K562 (cell line): ENCODE data around the gene CTNNA3. TPM values are rescaled to one million over a fixed set of nuclear protein-coding genes. Genes with fewer than 3 reads are reported as not detected.

ENCODE experiments used
- ATAC-seq: fragments of 200-7000 bp; cut with Tn5 transposase; 3 replicates; pipeline ENCODE4 v1.9.1; 2020; ENCODE audit warnings: moderate library complexity
- BruUV-seq: library from RNA; stranded (reverse); fragments of 400-500 nt; replicated peaks from 2 replicates; lab custom pipeline; 2021; lab: Mats Ljungman, UMichigan
- CTCF ChIA-PET: fragments of 300-600 bp; formaldehyde crosslinking; extraction: SDS; loops from one replicate; lab custom pipeline; 2021; ENCODE audit warnings: low intra/inter-chr PET ratio; lab: Yijun Ruan, JAX
- POLR2A ChIA-PET: fragments of 300-600, 350-650 bp; sonication (Branson Sonifier 250); formaldehyde crosslinking; extraction: SDS; loops from one replicate; lab custom pipeline; 2021; ENCODE audit warnings: antibody characterized with exemption, inconsistent platforms; lab: Yijun Ruan, JAX
- DNase-seq, 4 experiments: peaks; one replicate each; pipeline versions ENCODE4 v3.0.0 to v3.0.0-alpha.2; 2011 to 2018; ENCODE audit warnings: low spot score in 3 of 4, mixed read lengths in 3 of 4; ENCODE audit errors: extremely low read depth in 1 of 4
- FAIRE-seq: peaks from 2 replicates; lab custom pipeline; 2011; peaks lifted over from hg19 to GRCh38; lab: Jason Lieb, UNC
- H2AFZ ChIP-seq: 2 replicates; pipeline ENCODE4 v1.6.0; 2011; ENCODE audit warnings: low read depth, low read length, control low read depth, inconsistent platforms
- H3K27ac ChIP-seq: fragments of 200-600 bp; 3 replicates; pipeline ENCODE4 v1.8.0; 2011; ENCODE audit warnings: low read depth, mild to moderate bottlenecking, control low read depth, inconsistent platforms, low read length, moderate library complexity, mixed read lengths; ENCODE audit errors: extremely low read depth
- H3K27me3 ChIP-seq, 2 experiments: fragments of 300-600 bp in 1 of 2; 2 replicates in 1 of 2; 3 replicates in 1 of 2; pipeline versions ENCODE4 v1.6.0 to v1.8.0; 2011; ENCODE audit warnings: inconsistent platforms in 2 of 2, low read length in 2 of 2, mild to moderate bottlenecking in 1 of 2, mixed read lengths in 1 of 2, moderate library complexity in 1 of 2; ENCODE audit not compliant: control insufficient read depth in 2 of 2, insufficient read depth in 2 of 2
- H3K36me3 ChIP-seq: fragments of 300-600 bp; 3 replicates; pipeline ENCODE4 v1.8.0; 2011; ENCODE audit warnings: mild to moderate bottlenecking, low read length, inconsistent platforms; ENCODE audit not compliant: control insufficient read depth, insufficient read depth
- H3K4me1 ChIP-seq, 2 experiments: fragments of 200-600 bp in 1 of 2; replicated peaks in 1 of 2; 2 replicates in 1 of 2; 3 replicates in 1 of 2; pipeline versions ENCODE4 v1.5.1 to v1.8.0; 2011; ENCODE audit warnings: inconsistent platforms in 2 of 2, low read length in 2 of 2, mild to moderate bottlenecking in 1 of 2, mixed read lengths in 1 of 2, moderate library complexity in 1 of 2; ENCODE audit not compliant: control insufficient read depth in 2 of 2, insufficient read depth in 2 of 2
- H3K4me2 ChIP-seq: 2 replicates; pipeline ENCODE4 v1.6.1; 2011; ENCODE audit warnings: low read length, control low read depth, inconsistent platforms, mixed read lengths; ENCODE audit not compliant: insufficient read depth
- H3K4me3 ChIP-seq: fragments of 200-600 bp; sonication (generic), shearing (Covaris generic); 2 replicates; pipeline ENCODE4 v1.5.1; 2016; ENCODE audit warnings: control low read depth, inconsistent platforms
- H3K79me2 ChIP-seq: fragments of 200-600 bp; 3 replicates; pipeline ENCODE4 v1.8.0; 2011; ENCODE audit warnings: low read length, inconsistent platforms; ENCODE audit not compliant: control insufficient read depth, insufficient read depth
- H3K9ac ChIP-seq, 2 experiments: 2 replicates each; pipeline versions ENCODE4 v1.6.0 to v1.6.1; 2011; ENCODE audit warnings: low read depth in 2 of 2, low read length in 2 of 2, control low read depth in 1 of 2, inconsistent platforms in 1 of 2, mild to moderate bottlenecking in 1 of 2, mixed read lengths in 1 of 2; ENCODE audit not compliant: insufficient read depth in 1 of 2
- H3K9me1 ChIP-seq: one replicate; pipeline ENCODE4 v1.6.0; 2011; ENCODE audit warnings: inconsistent platforms, mild to moderate bottlenecking, low read length, moderate library complexity; ENCODE audit not compliant: control insufficient read depth, insufficient read depth
- H3K9me3 ChIP-seq: replicated peaks from 2 replicates; pipeline ENCODE4 v1.5.1; 2011; ENCODE audit warnings: low read depth, low read length, inconsistent platforms; ENCODE audit not compliant: control insufficient read depth, insufficient read depth
- H4K20me1 ChIP-seq: replicated peaks from 2 replicates; pipeline ENCODE4 v1.6.1; 2011; ENCODE audit warnings: low read length, inconsistent platforms, mixed read lengths; ENCODE audit not compliant: control insufficient read depth, insufficient read depth
- MEF2A ChIP-seq: IDR thresholded peaks from 2 replicates; pipeline ENCODE4 v1.6.1; 2011; ENCODE audit warnings: low read depth, mild to moderate bottlenecking, low read length, moderate library complexity; ENCODE audit not compliant: control insufficient read depth
- WGBS: fragments of 100-300 bp; shearing (Covaris generic); methylation state at CpG from one replicate; pipeline ENCODE4 v1.1.6; 2016; ENCODE audit warnings: low coverage, mixed read lengths; ENCODE audit not compliant: insufficient coverage; ENCODE audit errors: missing lambda C conversion rate; 5-methylcytosine and 5-hydroxymethylcytosine counted together
- in situ Hi-C: fragments of 300-500 bp; cut with MboI; formaldehyde crosslinking; loops from 4 replicates; pipeline ENCODE4 v1.15.0; 2018; ENCODE audit warnings: inconsistent platforms, mixed read lengths
- intact Hi-C: fragments of 100-400 bp; cut with micrococcal nuclease; formaldehyde crosslinking; loops from 2 replicates; pipeline ENCODE4 v1.14.2; 2022
- polyA plus RNA-seq, 8 experiments: library from polyadenylated mRNA; depleted of rRNA in 4 of 8; stranded (reverse) in 5 of 8; unstranded in 3 of 8; fragments of >200 nt; fragmentation: Nextera tagmentation in 2 of 8; fragmentation: Illumina TruSeq in 1 of 8; extraction: Ambion mirVana in 2 of 8; extraction: Trizol in 1 of 8; gene quantifications; 2 replicates each; pipeline versions ENCODE4 v1.2.1 to v1.2.3, GENCODE V29; 2011 to 2014; ENCODE audit warnings: inconsistent platforms in 1 of 8, missing spikeins in 1 of 8
- total RNA-seq, 7 experiments: library from RNA; depleted of rRNA in 6 of 7; stranded (reverse); fragments of >200 nt in 6 of 7; fragmentation: Illumina TruSeq in 2 of 7; extraction: Trizol in 2 of 7; gene quantifications; 2 replicates each; pipeline versions ENCODE4 v1.2.1 to v1.2.3, GENCODE V29; 2011 to 2021; ENCODE audit warnings: low replicate concordance in 1 of 7
- TF ChIP-seq, protein P1 (sequence below): fragments of 250-450 bp; sonication (Bioruptor Pico); IDR thresholded peaks from 2 replicates; pipeline ENCODE4 v1.5.0; 2021
- TF ChIP-seq, protein P2 (sequence below): fragments of 250-450 bp; sonication (Bioruptor Pico); IDR thresholded peaks from 2 replicates; pipeline ENCODE4 v1.8.0; 2022; ENCODE audit warnings: inconsistent platforms, mild to moderate bottlenecking, moderate library complexity, borderline replicate concordance
- TF ChIP-seq, protein P3 (sequence below), 2 experiments: fragments of 450-650 bp; IDR thresholded peaks; 2 replicates each; pipeline ENCODE4 v1.6.1; 2016

Gene CTNNA3
- total and polyA plus RNA-seq, 9 of the 15 experiments (the other 6 are each of a cell fraction or from before 2014, with no cell fraction given), result 0.04 TPM; not detected in 8

DNA sequence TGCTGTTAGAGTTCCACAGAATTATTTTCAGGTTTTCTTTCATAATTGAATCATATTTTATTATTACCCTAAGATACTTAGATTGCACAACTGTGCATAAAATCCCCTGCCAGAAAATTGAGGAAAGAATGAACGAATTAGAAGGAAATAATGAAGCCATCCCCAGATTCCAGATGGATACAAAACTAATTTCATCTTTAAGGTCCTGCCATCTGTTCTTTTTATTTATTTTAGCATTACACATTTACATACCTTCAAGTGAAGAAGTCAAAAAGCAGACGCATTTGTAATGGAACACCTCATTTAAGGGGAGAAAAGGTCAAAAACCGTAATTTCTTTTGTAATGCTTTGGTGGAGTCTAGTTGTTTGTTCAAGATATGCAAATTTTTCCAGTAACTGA is 847.1 kb downstream of the CTNNA3 start:
- 0% methylated on average over 3 of the region's 3 CpGs for WGBS
- CTCF ChIA-PET, result no interaction called here
- FAIRE-seq, result no peak

More for the DNA sequence above, 847.1 kb downstream of the CTNNA3 start:
- in situ Hi-C loops, result no loop called here
- no peaks in the 10 kb centered on the region for H4K20me1 ChIP-seq
- DNase-seq (no peak), ATAC-seq (no peak)
- no peaks in the 10 kb centered on the region for H3K9me1 ChIP-seq
- H3K4me1 ChIP-seq, result no peaks in the 10 kb centered on the region
- intact Hi-C loops, result no loop called here
- POLR2A ChIA-PET, result no interaction called here
- H3K36me3 ChIP-seq, result no peaks in the 10 kb centered on the region
- no peak overlapping the region for H3K4me2 ChIP-seq
- H3K9me3 ChIP-seq, result no peaks in the 10 kb centered on the region
- H3K4me3 ChIP-seq, result no peak overlapping the region
- BruUV-seq, result no TSS peak
- no peak overlapping the region for H2AFZ ChIP-seq
- no peak overlapping the region for H3K9ac ChIP-seq
- no peaks in the 10 kb centered on the region for H3K79me2 ChIP-seq
- H3K27ac ChIP-seq, result no peak overlapping the region
- TF ChIP-seq, protein P1, sequence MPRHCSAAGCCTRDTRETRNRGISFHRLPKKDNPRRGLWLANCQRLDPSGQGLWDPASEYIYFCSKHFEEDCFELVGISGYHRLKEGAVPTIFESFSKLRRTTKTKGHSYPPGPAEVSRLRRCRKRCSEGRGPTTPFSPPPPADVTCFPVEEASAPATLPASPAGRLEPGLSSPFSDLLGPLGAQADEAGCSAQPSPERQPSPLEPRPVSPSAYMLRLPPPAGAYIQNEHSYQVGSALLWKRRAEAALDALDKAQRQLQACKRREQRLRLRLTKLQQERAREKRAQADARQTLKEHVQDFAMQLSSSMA (CRISPR knock-in tag), result no peak
- TF ChIP-seq MEF2A, result no peak
- TF ChIP-seq, protein P2, sequence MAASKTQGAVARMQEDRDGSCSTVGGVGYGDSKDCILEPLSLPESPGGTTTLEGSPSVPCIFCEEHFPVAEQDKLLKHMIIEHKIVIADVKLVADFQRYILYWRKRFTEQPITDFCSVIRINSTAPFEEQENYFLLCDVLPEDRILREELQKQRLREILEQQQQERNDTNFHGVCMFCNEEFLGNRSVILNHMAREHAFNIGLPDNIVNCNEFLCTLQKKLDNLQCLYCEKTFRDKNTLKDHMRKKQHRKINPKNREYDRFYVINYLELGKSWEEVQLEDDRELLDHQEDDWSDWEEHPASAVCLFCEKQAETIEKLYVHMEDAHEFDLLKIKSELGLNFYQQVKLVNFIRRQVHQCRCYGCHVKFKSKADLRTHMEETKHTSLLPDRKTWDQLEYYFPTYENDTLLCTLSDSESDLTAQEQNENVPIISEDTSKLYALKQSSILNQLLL, result no peak
- TF ChIP-seq, protein P3, sequence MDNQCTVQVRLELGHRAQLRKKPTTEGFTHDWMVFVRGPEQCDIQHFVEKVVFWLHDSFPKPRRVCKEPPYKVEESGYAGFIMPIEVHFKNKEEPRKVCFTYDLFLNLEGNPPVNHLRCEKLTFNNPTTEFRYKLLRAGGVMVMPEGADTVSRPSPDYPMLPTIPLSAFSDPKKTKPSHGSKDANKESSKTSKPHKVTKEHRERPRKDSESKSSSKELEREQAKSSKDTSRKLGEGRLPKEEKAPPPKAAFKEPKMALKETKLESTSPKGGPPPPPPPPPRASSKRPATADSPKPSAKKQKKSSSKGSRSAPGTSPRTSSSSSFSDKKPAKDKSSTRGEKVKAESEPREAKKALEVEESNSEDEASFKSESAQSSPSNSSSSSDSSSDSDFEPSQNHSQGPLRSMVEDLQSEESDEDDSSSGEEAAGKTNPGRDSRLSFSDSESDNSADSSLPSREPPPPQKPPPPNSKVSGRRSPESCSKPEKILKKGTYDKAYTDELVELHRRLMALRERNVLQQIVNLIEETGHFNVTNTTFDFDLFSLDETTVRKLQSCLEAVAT (IDR thresholded peaks at IDR 0.05), result no peak
- no peaks in the 10 kb centered on the region for H3K27me3 ChIP-seq
